Endothelial cell of umbilical vein (primary cell): ENCODE measurements around the gene TAS2R38.

Experiments
- EZH2 ChIP-seq: IDR thresholded peaks from 2 replicates; pipeline ENCODE4 v1.6.1; 2012; ENCODE audit warnings: borderline replicate concordance, low read depth, mild to moderate bottlenecking, moderate library complexity, low read length, inconsistent platforms; ENCODE audit not compliant: severe bottlenecking
- GATA2 ChIP-seq: IDR thresholded peaks from 2 replicates; pipeline ENCODE4 v1.7.0; 2011; ENCODE audit warnings: low read depth, mild to moderate bottlenecking, moderate library complexity, mixed read lengths, low read length; ENCODE audit not compliant: insufficient read length, insufficient read depth
- JUN ChIP-seq: IDR thresholded peaks from 2 replicates; pipeline ENCODE4 v1.6.1; 2011; ENCODE audit warnings: borderline replicate concordance, low read depth; ENCODE audit not compliant: insufficient read length, insufficient read depth
- MAX ChIP-seq: IDR thresholded peaks from 2 replicates; pipeline ENCODE4 v1.6.1; 2011; ENCODE audit not compliant: insufficient read depth, insufficient read length
- MYC ChIP-seq: IDR thresholded peaks from one replicate; pipeline ENCODE4 v1.6.1; 2011; ENCODE audit warnings: mild to moderate bottlenecking, low read depth, low read length
- POLR2A ChIP-seq: IDR thresholded peaks from 2 replicates; pipeline ENCODE4 v1.6.1; 2012; ENCODE audit warnings: low read depth, mild to moderate bottlenecking, control low read depth, low read length
- POLR2AphosphoS5 ChIP-seq: IDR thresholded peaks from 2 replicates; pipeline ENCODE4 v1.6.1; 2012; ENCODE audit warnings: low read depth, mild to moderate bottlenecking, control low read depth, low read length, moderate library complexity; ENCODE audit not compliant: insufficient read depth
- TF ChIP-seq, protein P1 (sequence below), 2 donors: IDR thresholded peaks; 1 replicate in 1 of 2; 2 replicates in 1 of 2; pipeline ENCODE4 v1.5.1; 2011; ENCODE audit warnings: low read length in 2 of 2, mild to moderate bottlenecking in 2 of 2, moderate library complexity in 2 of 2, control low read depth in 1 of 2, inconsistent platforms in 1 of 2, low read depth in 1 of 2; ENCODE audit not compliant: insufficient read depth in 1 of 2; ENCODE audit errors: extremely low read depth in 1 of 2

DNA sequence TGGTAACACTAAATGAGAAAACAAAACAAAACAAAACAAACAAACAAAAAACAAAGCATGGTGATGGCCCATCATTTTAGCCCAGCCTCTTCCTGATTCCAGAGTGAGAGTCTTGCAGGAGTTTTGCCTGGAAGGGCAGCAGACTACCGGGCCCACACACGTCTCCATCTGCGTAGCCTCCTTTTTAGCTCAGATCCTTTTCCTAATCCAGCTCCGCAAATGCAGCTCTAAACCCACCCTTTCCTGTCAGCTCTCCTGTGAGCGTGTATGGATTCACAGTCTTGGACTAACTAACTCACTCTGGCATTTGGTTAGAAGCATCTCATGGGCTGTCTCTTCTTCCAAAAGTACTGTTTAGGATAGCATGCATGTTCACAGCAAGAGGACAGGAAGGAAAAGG is 43.4 kb downstream of the TAS2R38 start:
- TF ChIP-seq, protein P1, sequence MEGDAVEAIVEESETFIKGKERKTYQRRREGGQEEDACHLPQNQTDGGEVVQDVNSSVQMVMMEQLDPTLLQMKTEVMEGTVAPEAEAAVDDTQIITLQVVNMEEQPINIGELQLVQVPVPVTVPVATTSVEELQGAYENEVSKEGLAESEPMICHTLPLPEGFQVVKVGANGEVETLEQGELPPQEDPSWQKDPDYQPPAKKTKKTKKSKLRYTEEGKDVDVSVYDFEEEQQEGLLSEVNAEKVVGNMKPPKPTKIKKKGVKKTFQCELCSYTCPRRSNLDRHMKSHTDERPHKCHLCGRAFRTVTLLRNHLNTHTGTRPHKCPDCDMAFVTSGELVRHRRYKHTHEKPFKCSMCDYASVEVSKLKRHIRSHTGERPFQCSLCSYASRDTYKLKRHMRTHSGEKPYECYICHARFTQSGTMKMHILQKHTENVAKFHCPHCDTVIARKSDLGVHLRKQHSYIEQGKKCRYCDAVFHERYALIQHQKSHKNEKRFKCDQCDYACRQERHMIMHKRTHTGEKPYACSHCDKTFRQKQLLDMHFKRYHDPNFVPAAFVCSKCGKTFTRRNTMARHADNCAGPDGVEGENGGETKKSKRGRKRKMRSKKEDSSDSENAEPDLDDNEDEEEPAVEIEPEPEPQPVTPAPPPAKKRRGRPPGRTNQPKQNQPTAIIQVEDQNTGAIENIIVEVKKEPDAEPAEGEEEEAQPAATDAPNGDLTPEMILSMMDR (IDR thresholded peaks at IDR 0.05; ENCODE audit: extremely low read depth in 1 of 2, insufficient read depth in 1 of 2, low read depth in 1 of 2, low read length in 2 of 2): no peak
- TF ChIP-seq POLR2A (no peak), EZH2 (no peak), MAX (no peak), POLR2AphosphoS5 (no peak), JUN (no peak), GATA2 (no peak), MYC (no peak)
